Transverse colon (tissue), 4 donors: ENCODE results near the gene PDE1C.

Experiments used
- CTCF ChIP-seq, 5 experiments: fragments of 200-600 bp in 3 of 5; fragments of 450-650 bp in 2 of 5; sonication (generic) in 3 of 5; IDR thresholded peaks; 1 replicate in 2 of 5; 2 replicates in 3 of 5; pipeline ENCODE4 v1.5.1; 2016 to 2017; ENCODE audit warnings: antibody characterized with exemption in 5 of 5, inconsistent platforms in 3 of 5, mild to moderate bottlenecking in 2 of 5, moderate library complexity in 1 of 5
- POLR2AphosphoS5 ChIP-seq, 3 donors: sonication (generic); formaldehyde crosslinking; IDR thresholded peaks; one replicate each; pipeline ENCODE4 v1.6.1; 2016; ENCODE audit warnings: antibody characterized with exemption in 3 of 3

GRCh38 chr7:31926991-31927584, 143.1 kb downstream of the PDE1C start:
- TF ChIP-seq POLR2AphosphoS5 (IDR thresholded peaks at IDR 0.05): no peak
- no peak for TF ChIP-seq CTCF (IDR thresholded peaks at IDR 0.05)
